HepG2 (cell line): Measurements from ENCODE around the gene RANBP3. TPM values are rescaled to one million over a fixed set of nuclear protein-coding genes. Genes with fewer than 3 reads are reported as not detected.

Source experiments
- ADNP ChIP-seq: sonication (generic); formaldehyde crosslinking; IDR thresholded peaks from 2 replicates; pipeline ENCODE4 v1.4.0; 2020; ENCODE audit warnings: missing genetic modification reagents
- GATAD2A ChIP-seq: IDR thresholded peaks from 2 replicates; pipeline ENCODE4 v1.6.1; 2016
- HNF4A ChIP-seq: sonication (generic); formaldehyde crosslinking; IDR thresholded peaks from 2 replicates; pipeline ENCODE4 v1.4.0; 2020; ENCODE audit warnings: missing genetic modification reagents
- HNRNPUL1 ChIP-seq: fragments of 200-400 bp; formaldehyde crosslinking; IDR thresholded peaks from 2 replicates; pipeline ENCODE4 v1.6.1; 2017; ENCODE audit warnings: low read depth, mild to moderate bottlenecking, low read length, moderate library complexity
- JUNB ChIP-seq: sonication (generic); formaldehyde crosslinking; IDR thresholded peaks from 2 replicates; pipeline ENCODE4 v1.8.0; 2022; ENCODE audit warnings: missing genetic modification reagents, mild to moderate bottlenecking, borderline replicate concordance
- KLF11 ChIP-seq: IDR thresholded peaks from 2 replicates; pipeline ENCODE4 v1.6.1; 2016; ENCODE audit warnings: missing compliant biosample characterization
- MED13 ChIP-seq: sonication (generic); formaldehyde crosslinking; IDR thresholded peaks from 2 replicates; pipeline ENCODE4 v1.5.0; 2020; ENCODE audit warnings: missing genetic modification reagents
- RFX5 ChIP-seq: IDR thresholded peaks from 2 replicates; pipeline ENCODE4 v1.6.1; 2011; ENCODE audit warnings: low read depth, low read length, improper control_type of control experiment
- TARDBP ChIP-seq: sonication (generic); formaldehyde crosslinking; IDR thresholded peaks from 2 replicates; pipeline ENCODE4 v1.8.0; 2022; ENCODE audit warnings: mild to moderate bottlenecking, missing genetic modification reagents
- TCF12 ChIP-seq, 2 experiments: fragments of 450-650 bp in 1 of 2; sonication (generic) in 1 of 2; formaldehyde crosslinking in 1 of 2; IDR thresholded peaks; 2 replicates each; pipeline versions ENCODE4 v1.6.1 to v1.8.0; 2017 to 2022; ENCODE audit warnings: antibody characterized with exemption in 1 of 2, mild to moderate bottlenecking in 1 of 2, missing genetic modification reagents in 1 of 2, moderate library complexity in 1 of 2
- ZFP90 ChIP-seq: sonication (generic); formaldehyde crosslinking; IDR thresholded peaks from 2 replicates; pipeline ENCODE4 v1.8.0; 2022; ENCODE audit warnings: missing genetic modification reagents, mild to moderate bottlenecking, inconsistent platforms, borderline replicate concordance
- ZMAT3 ChIP-seq: sonication (generic); formaldehyde crosslinking; conservative IDR thresholded peaks from 2 replicates; pipeline ENCODE4 v1.7.0; 2021; ENCODE audit warnings: missing genetic modification reagents
- ZNF138 ChIP-seq: sonication (generic); formaldehyde crosslinking; IDR thresholded peaks from 2 replicates; pipeline ENCODE4 v1.5.0; 2020; ENCODE audit warnings: mild to moderate bottlenecking, low read depth, missing genetic modification reagents
- ZNF382 ChIP-seq: sonication (generic); formaldehyde crosslinking; IDR thresholded peaks from 2 replicates; pipeline ENCODE4 v1.5.0; 2020; ENCODE audit warnings: missing genetic modification reagents, mild to moderate bottlenecking, borderline replicate concordance
- ZNF891 ChIP-seq: sonication (generic); formaldehyde crosslinking; IDR thresholded peaks from 2 replicates; pipeline ENCODE4 v1.5.0; 2020; ENCODE audit warnings: mild to moderate bottlenecking, missing genetic modification reagents
- polyA plus RNA-seq, 8 experiments: library from polyadenylated mRNA; depleted of rRNA in 3 of 8; stranded (reverse) in 7 of 8; unstranded in 1 of 8; fragments of >200 nt; fragmentation: Illumina TruSeq in 4 of 8; extraction: Trizol in 4 of 8; gene quantifications; 2 replicates each; pipeline versions ENCODE4 v1.2.1 to v1.2.3, GENCODE V29; 2011 to 2016; ENCODE audit warnings: low read depth in 4 of 8, missing spikeins in 1 of 8, mixed read lengths in 1 of 8; ENCODE audit not compliant: insufficient read depth in 1 of 8
- total RNA-seq, 5 experiments: library from RNA; depleted of rRNA; stranded (reverse); fragments of >200 nt; fragmentation: Illumina TruSeq; extraction: Trizol; gene quantifications; 2 replicates each; pipeline ENCODE4 v1.2.3, GENCODE V29; 2016; ENCODE audit warnings: low read depth in 1 of 5
- TF ChIP-seq, protein P1 (sequence below): sonication (generic); formaldehyde crosslinking; IDR thresholded peaks from 2 replicates; pipeline ENCODE4 v1.5.0; 2020; ENCODE audit warnings: missing genetic modification reagents
- TF ChIP-seq, protein P2 (sequence below): sonication (generic); formaldehyde crosslinking; IDR thresholded peaks from 2 replicates; pipeline ENCODE4 v1.8.0; 2022; ENCODE audit warnings: missing genetic modification reagents, mild to moderate bottlenecking, inconsistent platforms, borderline replicate concordance
- TF ChIP-seq, protein P3 (sequence below): sonication (generic); formaldehyde crosslinking; IDR thresholded peaks from 2 replicates; pipeline ENCODE4 v1.4.0; 2020; ENCODE audit warnings: mild to moderate bottlenecking, missing genetic modification reagents
- TF ChIP-seq, protein P4 (sequence below): IDR thresholded peaks from 2 replicates; pipeline ENCODE4 v1.6.1; 2012; ENCODE audit warnings: inconsistent platforms
- TF ChIP-seq, protein P5 (sequence below): sonication (generic); formaldehyde crosslinking; IDR thresholded peaks from 2 replicates; pipeline ENCODE4 v1.4.0; 2020; ENCODE audit warnings: mild to moderate bottlenecking, missing genetic modification reagents
- TF ChIP-seq, protein P6 (sequence below): sonication (generic); formaldehyde crosslinking; conservative IDR thresholded peaks from 2 replicates; pipeline ENCODE4 v1.5.0; 2020; ENCODE audit warnings: missing genetic modification reagents

RANBP3 gene
- total and polyA plus RNA-seq, 2 of the 13 experiments (the other 11 are each of a cell fraction or from before 2014, with no cell fraction given): 39.5 to 149 TPM

DNA sequence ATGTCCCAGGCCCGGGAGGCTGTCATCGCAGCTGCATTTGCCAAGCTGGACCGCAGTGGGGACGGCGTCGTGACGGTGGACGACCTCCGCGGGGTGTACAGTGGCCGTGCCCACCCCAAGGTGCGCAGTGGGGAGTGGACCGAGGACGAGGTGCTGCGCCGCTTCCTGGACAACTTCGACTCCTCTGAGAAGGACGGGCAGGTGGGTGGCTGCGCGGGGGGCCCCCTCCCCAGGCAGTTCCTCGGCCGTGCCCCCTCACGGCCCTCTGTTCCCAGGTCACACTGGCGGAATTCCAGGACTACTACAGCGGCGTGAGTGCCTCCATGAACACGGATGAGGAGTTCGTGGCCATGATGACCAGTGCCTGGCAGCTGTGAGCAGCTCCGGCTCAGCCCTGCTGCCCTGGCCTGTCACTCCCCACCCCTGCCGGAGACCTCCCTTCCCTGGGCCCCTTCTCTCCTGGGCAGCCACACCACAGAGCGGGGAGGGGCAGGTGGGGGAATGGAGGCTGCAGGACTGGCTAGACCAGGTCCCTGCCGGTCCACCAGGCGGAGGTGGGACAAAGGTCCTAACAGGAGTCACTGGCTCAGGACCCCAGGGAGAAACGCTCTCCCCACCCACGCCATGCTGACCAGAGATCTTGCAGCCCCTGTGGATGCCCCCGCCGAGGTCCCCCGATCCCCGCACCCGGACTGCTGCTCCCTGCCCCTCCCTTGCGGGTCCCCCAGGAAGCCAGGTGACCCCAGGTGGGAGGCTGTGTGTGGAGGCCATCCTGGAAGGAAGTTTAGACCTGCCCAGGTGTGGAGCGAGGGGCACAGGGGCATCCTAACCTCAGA, 62.8 kb downstream of the RANBP3 start (continued):
- no peak for TF ChIP-seq TCF12 (IDR thresholded peaks at IDR 0.05)
- TF ChIP-seq TCF12 (CRISPR knock-in tag; IDR thresholded peaks at IDR 0.05): no peak
- TF ChIP-seq, protein P1, sequence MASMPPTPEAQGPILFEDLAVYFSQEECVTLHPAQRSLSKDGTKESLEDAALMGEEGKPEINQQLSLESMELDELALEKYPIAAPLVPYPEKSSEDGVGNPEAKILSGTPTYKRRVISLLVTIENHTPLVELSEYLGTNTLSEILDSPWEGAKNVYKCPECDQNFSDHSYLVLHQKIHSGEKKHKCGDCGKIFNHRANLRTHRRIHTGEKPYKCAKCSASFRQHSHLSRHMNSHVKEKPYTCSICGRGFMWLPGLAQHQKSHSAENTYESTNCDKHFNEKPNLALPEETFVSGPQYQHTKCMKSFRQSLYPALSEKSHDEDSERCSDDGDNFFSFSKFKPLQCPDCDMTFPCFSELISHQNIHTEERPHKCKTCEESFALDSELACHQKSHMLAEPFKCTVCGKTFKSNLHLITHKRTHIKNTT: no peak
- TF ChIP-seq GATAD2A (CRISPR knock-in tag): 0 out of 2 replicates have a peak, but pooled peaks have one; percentile 14
- no peak for TF ChIP-seq ADNP (CRISPR knock-in tag)
- TF ChIP-seq, protein P2, sequence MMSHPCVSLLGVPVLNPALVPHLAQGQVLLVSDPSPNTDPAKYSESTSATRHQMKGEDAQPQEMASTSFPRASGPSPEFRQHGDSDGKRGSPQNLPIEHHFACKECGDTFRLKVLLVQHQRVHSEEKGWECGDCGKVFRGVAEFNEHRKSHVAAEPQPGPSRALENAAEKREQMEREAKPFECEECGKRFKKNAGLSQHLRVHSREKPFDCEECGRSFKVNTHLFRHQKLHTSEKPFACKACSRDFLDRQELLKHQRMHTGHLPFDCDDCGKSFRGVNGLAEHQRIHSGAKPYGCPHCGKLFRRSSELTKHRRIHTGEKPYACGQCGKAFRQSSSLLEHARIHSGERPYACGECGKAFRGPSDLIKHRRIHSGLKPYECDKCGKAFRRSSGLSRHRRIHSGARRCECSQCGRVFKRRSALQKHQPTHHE (CRISPR knock-in tag): no peak
- TF ChIP-seq ZFP90 (CRISPR knock-in tag): no peak
- no peak for TF ChIP-seq RFX5
- no peak for TF ChIP-seq HNF4A
- 0 out of 2 replicates have a peak, but pooled peaks have one; percentile 27 for TF ChIP-seq ZNF891 (CRISPR knock-in tag)
- TF ChIP-seq, protein P3, sequence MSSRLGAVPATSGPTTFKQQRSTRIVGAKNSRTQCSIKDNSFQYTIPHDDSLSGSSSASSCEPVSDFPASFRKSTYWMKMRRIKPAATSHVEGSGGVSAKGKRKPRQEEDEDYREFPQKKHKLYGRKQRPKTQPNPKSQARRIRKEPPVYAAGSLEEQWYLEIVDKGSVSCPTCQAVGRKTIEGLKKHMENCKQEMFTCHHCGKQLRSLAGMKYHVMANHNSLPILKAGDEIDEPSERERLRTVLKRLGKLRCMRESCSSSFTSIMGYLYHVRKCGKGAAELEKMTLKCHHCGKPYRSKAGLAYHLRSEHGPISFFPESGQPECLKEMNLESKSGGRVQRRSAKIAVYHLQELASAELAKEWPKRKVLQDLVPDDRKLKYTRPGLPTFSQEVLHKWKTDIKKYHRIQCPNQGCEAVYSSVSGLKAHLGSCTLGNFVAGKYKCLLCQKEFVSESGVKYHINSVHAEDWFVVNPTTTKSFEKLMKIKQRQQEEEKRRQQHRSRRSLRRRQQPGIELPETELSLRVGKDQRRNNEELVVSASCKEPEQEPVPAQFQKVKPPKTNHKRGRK (CRISPR knock-in tag): no peak
- TF ChIP-seq, protein P4, sequence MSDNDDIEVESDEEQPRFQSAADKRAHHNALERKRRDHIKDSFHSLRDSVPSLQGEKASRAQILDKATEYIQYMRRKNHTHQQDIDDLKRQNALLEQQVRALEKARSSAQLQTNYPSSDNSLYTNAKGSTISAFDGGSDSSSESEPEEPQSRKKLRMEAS: no peak
- TF ChIP-seq HNRNPUL1: no peak
- no peak for TF ChIP-seq KLF11
- TF ChIP-seq ZNF382: no peak
- TF ChIP-seq TARDBP (CRISPR knock-in tag): no peak
- TF ChIP-seq, protein P5, sequence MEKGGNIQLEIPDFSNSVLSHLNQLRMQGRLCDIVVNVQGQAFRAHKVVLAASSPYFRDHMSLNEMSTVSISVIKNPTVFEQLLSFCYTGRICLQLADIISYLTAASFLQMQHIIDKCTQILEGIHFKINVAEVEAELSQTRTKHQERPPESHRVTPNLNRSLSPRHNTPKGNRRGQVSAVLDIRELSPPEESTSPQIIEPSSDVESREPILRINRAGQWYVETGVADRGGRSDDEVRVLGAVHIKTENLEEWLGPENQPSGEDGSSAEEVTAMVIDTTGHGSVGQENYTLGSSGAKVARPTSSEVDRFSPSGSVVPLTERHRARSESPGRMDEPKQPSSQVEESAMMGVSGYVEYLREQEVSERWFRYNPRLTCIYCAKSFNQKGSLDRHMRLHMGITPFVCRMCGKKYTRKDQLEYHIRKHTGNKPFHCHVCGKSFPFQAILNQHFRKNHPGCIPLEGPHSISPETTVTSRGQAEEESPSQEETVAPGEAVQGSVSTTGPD: no peak
- TF ChIP-seq ZMAT3: no peak
- TF ChIP-seq, protein P6, sequence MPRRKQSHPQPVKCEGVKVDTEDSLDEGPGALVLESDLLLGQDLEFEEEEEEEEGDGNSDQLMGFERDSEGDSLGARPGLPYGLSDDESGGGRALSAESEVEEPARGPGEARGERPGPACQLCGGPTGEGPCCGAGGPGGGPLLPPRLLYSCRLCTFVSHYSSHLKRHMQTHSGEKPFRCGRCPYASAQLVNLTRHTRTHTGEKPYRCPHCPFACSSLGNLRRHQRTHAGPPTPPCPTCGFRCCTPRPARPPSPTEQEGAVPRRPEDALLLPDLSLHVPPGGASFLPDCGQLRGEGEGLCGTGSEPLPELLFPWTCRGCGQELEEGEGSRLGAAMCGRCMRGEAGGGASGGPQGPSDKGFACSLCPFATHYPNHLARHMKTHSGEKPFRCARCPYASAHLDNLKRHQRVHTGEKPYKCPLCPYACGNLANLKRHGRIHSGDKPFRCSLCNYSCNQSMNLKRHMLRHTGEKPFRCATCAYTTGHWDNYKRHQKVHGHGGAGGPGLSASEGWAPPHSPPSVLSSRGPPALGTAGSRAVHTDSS (CRISPR knock-in tag): no peak
- TF ChIP-seq MED13 (CRISPR knock-in tag): no peak
- no peak for TF ChIP-seq ZNF138
- no peak for TF ChIP-seq JUNB (CRISPR knock-in tag)
